NCI-H1694 (cell line): ENCODE results near the gene LDHB.
"Not testable (repeated sequence)": the region's sequence is repeated elsewhere in the genome, so short reads cannot be mapped to it uniquely, and the experiment has no call there.

Source experiments
- DNase-seq: peaks from one replicate; lab custom pipeline; 2025; lab: John Stamatoyannopoulos, UW

LDHB gene

DNA sequence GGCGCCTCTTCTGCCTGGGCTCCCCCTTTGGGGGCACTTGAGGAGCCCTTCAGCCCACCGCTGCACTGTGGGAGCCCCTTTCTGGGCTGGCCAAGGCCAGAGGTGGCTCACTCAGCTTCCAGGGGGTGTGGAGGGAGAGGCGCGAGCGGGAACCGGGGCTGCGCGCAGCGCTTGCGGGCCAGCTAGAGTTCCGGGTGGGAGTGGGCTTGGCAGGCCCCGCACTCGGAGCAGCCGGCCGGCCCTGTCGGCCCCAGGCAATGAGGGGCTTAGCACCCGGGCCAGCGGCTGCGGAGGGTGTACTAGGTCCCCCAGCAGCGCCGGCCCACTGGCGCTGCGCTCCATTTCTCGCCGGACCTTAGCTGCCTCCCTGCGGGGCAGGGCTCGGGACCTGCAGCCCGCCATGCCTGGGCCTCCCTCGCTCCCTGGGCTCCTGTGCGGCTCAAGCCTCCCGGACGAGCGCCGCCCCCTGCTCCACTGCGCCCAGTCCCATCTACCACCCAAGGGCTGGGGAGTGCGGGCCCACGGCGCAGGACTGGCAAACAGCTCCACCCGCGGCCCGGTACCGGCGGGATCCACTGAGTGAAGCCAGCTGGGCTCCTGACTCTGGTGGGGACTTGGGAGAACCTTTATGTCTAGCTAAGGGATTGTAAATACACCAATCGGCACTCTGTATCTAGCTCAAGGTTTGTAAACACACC lies 3.9 kb upstream of the LDHB start:
- not testable (repeated sequence) for DNase-seq

DNA sequence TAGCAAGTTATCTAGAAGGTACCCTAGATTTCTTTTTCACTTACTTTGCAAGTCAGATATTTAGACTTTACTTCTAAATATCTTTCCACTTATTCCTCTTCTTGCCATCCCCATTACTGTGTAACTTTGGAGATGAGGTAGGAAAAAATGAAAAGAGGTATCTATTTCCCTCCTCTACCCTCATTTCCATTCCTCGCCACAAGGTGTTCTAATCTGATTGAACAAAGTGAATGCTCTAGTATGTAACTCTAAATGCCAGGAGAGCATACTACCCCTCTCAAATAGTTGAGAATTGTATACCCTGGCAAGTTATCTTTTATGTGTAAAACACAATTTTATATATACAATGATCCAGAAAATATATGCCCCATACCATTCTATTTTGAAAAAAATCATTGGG lies 1.7 kb upstream of the LDHB start:
- no peak for DNase-seq

DNA sequence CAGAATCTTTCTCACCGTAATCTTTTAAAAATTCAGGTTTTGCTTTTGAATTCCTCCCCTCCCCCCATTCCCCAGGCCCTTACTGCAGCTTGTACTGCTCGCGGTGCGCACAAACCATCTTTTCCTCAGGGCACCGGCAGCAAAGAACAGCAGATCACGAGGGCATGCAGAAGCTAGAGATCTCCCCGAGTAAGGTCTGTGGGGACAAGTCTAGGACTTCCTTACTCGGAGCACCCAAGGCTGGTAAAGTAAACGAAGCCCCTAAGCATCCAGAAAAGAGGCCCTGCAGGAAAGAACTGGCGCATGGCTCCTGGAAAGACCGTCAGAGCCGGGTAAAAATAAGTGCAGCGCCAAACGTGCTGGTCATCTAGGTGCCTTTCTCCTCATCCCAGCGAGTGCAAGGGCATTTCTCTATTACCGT lies 727 bp downstream of the LDHB start:
- peak; percentile 65 for DNase-seq

DNA sequence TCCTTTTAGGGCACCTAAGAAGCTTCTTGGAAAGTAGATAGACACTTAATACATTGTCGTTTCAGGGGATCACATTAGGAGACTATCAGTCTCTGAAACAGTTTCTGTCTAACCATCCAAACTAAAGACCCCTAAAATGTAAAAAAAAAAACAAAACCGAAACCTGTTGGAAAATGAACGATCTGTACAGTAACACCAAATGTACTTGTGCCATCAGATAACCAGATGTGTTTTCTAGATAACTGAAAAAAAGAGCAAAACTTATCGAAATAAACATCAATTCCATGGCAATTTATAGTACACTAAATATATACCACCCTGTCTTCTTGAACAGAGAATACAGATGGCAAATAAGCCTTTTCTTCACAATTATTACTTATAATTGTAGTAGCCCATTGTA lies 2.1 kb downstream of the LDHB start:
- DNase-seq, result no peak

DNA sequence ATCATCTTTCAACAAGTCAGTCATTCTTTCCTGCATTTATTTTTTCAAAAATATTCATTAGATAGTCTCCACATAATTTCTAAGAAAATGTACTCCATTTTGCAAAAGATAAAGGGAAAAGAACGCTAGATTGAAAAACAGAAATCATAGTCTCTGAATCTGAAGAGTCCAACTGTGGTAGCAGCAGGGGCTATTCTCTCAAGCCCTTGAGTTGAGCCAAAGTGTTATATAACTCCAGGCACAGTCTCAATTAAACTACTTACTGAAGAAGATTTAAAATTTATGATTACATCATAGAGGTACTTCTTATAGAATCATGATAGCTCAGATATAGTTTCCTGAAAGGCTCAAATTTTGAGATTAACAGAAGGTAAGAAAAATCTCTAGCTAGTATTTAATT lies 5.8 kb downstream of the LDHB start:
- no peak for DNase-seq

DNA sequence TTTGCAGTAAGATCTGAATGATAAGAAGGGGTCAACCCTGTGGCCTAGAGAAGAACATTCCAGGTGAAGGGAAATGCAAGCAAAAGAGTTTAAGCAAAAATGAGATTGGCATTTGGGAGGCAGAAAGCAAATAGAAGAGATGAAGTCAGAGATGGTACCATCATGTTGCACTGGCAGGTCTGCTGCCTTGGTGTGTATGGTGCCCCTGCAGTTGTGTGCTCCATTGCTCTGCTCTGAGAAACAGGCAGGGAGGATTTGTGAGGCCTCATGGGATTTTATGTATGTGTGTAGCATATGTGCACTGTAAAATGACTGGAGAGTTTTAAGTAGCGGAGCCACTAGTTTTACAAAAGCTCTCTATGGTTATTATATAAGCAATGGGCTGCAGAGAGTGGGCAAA lies 6.6 kb downstream of the LDHB start:
- no peak for DNase-seq

DNA sequence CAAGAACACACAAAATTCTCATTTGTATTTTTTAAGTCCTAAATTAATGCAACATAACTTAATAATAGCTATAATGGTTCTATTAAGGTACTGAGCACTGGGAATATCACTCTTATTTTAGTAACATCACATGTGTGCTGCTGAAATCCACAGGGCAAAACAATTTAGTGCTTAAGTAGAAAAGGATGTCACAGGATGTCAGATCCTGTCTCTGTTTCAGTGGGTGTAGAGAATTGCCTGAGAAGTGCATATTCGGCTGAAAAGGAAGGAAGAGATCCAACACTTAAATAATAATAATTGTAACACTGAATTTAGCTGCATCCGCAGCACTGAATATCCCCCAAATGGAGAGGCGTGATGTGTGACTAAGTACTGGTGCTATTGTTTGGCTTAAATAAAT lies 8.6 kb downstream of the LDHB start:
- DNase-seq, result no peak

DNA sequence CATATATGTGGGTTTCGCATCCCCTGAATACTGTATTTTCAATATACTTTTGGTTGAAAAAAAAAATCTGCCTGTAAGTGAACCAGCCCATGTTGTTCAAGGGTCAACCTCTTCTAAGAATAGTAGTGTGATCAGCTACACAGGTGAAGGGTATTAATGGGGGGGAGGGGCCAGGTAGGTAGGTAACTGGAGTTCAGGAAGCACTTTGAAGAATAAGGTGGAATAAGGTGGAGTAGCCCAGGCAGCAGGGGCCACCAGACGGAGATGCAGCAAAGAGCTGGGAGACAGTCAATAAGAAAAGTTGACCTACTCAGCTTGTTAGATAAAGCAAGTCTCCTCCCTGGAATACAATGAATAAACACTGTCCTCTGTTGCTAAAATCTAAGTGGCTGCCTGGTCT lies 9.3 kb downstream of the LDHB start:
- DNase-seq, result no peak

DNA sequence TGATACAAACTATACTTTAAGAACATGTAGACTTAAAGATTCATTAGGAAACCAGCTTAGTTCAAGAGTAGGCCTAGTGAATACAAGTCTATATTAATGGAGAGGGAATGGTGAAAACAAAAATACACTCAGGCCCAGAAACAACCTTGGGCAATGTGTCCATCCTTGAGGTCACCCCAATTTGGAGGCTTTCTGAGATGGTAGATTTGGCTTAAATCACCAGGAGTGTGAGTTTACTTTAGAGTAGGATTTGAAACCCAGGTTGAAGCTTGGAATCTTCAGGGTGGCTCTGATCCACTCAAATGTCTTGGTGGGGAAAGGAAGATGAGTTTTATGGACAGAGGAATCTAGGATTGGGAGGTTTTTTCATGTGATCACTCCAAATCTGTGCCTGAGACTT lies 10.5 kb downstream of the LDHB start:
- no peak for DNase-seq

DNA sequence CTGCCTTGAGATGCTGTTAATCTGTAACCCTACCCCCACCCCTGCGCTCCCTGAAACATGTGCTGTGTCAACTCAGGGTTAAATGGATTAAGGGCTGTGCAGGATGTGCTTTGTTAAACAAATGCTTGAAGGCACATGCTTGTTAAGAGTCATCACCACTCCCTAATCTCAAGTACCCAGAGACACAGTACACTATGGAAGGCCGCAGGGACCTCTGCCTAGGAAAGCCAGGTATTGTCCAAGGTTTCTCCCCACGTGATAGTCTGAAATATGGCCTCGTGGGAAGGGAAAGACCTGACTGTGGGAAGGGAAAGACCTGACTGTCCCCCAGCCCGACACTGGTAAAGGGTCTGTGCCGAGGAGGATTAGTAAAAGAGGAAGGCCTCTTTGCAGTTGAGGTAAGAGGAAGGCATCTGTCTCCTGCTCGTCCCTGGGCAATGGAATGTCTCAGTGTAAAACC lies 12.6 kb downstream of the LDHB start:
- not testable (repeated sequence) for DNase-seq

DNA sequence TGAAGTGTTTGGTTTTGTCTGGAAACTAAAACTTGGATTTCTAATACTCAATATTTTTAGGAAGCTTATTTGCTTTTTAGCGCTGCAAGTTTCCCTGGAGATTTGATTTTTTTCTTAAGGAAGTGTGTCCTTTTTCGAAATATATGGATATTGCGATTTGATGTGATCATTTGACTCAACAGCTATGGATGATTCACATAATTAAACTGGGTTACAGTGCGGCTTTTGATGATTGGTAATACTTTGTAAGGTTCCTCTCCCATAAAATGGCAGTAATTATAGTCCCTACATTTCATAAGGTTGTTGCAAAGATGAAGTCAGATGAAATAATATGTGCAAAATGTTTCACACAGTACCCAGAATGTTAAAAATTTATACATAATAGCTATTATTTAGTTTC lies 13.1 kb downstream of the LDHB start:
- no peak for DNase-seq

DNA sequence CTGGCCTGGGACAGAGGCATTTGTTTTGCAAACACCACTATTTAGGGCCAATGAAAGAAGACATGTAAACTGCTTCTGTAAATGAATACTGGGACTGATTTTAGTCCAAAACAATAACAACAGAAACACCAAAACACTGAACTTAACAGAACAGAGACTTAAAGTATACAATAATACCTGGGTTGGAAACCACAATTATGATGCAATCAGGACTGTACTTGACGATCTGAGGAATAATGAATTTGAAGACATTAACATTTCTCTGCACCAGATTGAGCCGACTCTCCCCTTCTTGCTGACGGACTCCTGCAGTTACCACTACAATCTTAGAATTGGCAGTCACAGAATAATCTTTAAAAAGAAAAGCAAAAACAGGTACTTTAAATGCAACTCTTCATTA lies 13.9 kb downstream of the LDHB start:
- DNase-seq, result no peak

DNA sequence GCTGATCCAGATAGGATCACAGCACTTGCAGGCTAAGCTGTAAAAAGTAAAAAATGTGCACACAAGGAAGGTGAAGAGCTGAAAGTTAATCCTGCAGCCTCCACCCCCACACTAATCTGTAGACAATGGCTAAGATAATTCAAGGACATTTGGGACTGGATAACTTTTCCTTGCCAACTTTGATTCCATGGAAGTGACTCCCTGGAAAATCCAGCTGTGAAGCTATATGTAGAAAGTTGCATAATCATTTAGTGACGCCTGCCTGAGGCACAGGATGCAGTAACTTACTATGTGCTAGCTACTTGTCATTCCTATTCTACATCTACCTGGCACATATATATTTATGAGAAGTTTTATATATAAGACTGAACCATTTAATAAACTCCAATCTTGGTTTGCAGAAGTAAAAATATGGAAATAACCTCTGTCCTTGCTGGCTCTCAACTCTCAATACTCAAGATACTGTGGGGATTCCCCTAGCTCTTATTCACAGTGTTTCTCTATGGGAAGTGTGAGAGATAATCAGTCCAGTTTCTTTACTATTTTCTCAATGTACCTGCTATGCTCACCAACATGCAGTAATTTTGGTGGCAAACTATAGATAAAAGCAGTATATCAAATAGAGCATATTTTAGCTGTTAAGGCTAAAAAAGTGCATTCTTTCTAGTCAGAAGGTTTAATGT lies 14.8 kb downstream of the LDHB start:
- DNase-seq, result no peak

DNA sequence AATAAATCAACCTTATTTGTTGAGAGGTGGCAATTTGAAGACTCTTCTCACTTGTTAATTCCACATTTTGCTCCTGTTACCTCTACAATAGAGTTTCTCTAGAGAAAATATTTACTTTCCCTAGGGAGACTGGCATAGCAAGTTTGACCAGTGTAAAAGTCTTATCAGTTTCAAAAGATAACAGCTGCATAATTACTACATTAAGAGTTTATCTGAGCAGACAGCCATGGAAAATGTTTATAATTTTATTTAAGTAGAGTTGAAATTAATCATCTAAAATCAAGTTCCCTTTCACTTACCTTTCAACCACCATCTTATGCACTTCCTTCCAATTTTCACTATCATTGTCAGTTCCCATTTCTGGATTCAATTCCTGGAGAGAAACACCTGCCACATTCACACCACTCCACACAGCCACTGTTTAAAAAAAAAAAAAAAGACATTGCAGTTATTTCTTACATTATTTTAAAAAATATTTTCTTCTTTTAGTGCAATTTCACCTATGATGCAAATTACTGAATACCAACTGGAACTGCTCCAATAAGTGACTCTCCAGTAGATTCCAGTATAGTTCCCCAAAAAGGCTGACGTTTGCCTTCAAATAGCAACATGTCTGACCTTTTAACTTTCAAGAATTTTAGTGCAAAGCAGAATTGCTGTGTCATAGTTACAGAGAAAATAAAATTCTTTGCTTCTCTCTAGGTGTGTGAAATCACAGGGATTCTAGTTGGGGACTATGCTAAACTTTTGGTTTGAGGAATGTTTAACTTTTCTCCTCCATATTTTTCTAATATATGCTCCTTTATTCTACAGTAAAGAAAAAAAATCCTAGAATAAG lies 19.4 kb downstream of the LDHB start:
- DNase-seq, result no peak

DNA sequence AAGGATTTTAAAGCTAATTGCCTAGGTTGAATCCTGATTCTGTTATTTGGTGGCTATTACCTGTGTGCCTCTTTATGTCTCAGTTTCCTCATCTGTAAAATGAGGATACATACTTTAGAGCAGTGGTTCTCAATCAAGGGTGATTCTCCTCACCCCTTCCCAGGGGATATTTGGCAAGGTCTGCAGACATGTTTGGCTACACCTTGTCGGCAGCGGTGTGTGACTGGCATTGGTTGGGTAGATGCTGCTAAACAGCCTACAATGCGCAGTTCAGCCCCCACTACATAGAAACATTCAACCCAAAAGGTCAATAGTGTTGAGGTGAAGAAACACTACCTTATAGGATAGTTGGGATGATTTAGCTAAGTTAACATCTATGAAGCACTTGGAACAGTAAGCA lies 23.4 kb downstream of the LDHB start:
- DNase-seq, result no peak

DNA sequence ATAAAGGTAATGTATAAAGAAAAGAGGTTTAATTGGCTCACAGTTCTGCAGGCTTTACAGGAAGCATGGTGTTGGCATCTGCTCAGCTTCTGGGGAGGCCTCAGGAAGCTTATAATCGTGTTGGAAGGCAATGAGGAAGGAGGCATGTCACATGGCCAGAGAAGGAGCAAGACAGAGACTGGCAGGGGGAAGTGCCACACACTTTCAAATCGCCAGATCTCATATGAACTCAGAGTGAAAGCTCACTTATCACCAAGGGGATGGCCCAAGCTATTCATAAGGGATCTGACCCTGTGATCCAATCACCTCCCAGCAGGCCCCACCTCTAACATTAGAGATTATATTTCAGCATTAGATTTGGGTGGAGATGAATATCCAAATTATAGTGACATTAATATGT lies 26.3 kb downstream of the LDHB start:
- DNase-seq, result no peak

DNA sequence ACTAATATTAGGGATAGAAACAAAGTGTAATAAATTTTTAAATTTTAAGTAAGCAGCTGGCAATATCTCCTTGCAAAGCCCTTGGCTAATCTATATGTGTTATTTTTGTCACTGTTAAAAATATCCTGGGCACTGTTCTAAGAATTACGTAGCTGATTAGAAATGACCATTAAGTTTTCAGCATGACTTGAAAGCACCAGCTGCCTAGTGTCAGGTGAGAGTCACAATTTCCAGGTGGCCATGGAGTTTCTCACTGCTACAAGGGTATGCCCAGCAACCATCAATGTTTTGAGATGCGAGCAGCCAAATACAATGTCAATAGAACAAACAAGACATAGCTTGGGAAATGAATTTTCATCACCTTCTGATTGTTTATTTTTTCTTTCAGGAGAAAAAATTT lies 29.7 kb downstream of the LDHB start:
- DNase-seq, result no peak

DNA sequence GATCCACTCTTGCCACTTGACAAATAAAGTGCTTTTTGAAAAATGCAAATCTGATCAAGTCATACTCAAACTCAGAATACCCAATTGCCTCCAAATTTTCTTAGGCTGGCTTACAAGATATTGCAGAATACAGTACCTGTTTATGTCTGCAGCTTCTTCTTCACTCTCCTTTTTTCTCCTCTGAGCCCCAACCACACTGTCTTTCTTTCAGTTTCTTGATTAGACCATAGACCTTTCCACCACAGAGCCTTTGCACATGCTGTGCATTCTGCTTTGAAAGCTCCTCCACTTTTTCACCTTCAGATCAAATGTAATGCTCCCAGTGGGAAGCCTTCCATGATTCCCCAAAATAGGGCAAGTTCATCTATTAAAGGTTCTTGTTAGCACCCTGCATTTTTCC lies 39.1 kb downstream of the LDHB start:
- no peak for DNase-seq

DNA sequence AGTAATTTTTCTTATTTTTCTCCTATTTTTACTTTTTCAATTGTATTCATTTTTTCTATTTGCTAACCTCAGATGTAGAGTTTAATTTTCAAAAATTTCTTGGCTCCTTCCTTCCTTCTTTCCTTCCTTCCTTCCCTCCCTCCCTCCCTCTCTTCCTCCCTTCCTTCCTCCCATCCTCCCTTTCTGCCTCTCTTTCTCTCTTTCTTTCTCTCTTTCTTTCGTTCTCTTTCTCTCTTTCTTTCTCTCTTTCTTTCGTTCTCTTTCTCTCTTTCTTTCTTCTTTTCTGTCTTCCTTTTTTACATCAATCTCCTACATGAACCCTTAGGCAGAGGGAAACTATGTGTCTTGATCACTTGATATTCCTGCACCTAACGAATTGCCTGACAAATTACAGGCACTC lies 40.6 kb downstream of the LDHB start:
- DNase-seq, result no peak

DNA sequence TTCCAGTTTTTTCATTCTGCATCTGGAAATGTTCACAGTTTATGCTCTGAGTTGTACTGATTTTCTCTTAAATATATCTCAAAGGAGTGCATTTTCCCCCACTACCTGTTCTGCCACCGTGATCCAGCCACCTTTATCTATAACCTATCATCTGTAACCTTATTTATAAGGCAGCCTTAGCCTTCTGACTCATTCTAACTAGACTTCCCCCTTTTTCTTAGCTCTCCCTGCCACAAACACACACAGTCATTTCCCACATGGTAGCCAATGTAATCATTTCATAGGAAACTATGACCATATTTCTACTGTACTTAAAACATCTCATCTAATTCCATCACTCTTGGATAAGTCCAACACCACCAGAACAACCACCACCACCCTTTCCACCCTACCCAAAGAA lies 42.2 kb downstream of the LDHB start:
- DNase-seq, result no peak

DNA sequence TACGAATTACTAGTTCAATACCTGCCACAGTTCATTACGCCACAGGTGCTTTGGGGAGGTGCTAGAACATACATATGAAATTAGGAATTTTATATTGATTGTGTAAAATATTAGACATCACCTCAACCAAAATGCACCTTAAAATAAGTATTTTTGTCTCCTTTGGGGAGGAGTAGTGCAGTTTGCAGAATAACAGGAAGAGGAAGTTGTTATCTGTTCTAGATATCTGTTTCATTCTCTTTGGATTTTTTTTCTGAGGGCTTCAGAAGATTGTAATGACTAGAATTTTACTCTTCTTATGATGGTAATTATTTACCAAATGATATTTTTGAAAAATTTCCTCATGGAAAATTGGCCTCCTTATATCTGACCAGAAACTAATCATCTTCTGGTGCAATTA lies 43.1 kb downstream of the LDHB start:
- no peak for DNase-seq

DNA sequence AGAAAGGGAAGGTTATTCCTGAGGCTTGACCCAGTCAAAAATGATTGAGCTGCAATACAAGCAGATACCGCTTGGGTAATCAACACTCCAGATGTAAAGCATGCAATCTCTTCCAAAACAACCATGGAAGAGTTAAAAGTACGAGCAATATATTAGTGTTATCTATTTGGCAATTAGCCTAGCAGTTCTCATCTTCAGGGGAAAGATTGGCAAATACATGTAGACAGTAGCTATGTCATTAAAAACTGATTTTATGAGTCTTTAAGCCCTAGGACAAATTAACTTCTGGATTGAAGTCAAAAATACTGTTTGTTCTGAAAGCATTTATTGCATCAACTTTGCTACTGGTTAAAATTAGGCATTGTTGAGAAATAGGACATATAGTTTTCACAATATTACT lies 43.7 kb downstream of the LDHB start:
- DNase-seq, result no peak

DNA sequence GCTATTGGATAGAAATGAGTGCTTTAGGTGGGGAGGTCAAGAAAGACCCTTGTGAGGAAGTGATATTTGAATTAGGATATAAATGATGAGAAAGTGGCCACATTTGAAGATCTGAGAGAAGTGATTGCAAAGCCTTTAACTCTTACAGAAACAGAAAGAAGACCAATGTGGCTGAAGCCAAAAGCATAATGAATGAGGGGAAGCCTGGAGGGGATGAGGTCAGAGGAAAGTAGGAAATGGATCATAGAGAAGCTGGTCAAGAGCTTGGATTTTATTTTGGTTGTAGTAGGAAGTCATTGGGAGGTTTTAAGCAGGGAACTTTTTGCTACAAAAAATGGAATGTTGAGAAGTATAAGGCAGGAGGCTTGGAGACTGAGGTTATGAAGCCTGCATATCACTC lies 49.4 kb downstream of the LDHB start:
- DNase-seq, result no peak
